HG03342 (cell line): ENCODE measurements around the gene LCNL1.

Experiments used
- ATAC-seq: cut with Tn5 transposase; IDR thresholded peaks from one replicate; pipeline ENCODE4 v1.9.1; 2021; ENCODE audit warnings: mild to moderate bottlenecking, moderate library complexity; ENCODE audit not compliant: unreplicated experiment

The LCNL1 gene

GRCh38 chr9:137008312-137008711 is 25.5 kb downstream of the LCNL1 start:
- no peak for ATAC-seq

GRCh38 chr9:137009217-137009616 is 26.4 kb downstream of the LCNL1 start:
- no peak for ATAC-seq

GRCh38 chr9:137009938-137010732 is 27.3 kb downstream of the LCNL1 start:
- no peak for ATAC-seq

- ATAC-seq, result no peak
Observed at GRCh38 chr9:137011156-137011555, 28.4 kb downstream of the LCNL1 start.

- no peak for ATAC-seq
Observed at GRCh38 chr9:137011907-137012675, 29.3 kb downstream of the LCNL1 start.

- ATAC-seq, result no peak
Observed at GRCh38 chr9:137012694-137013570, 30.1 kb downstream of the LCNL1 start.

GRCh38 chr9:137013571-137013940 is 30.8 kb downstream of the LCNL1 start:
- no peak for ATAC-seq

- no peak for ATAC-seq
Observed at GRCh38 chr9:137014166-137014565, 31.4 kb downstream of the LCNL1 start.

- ATAC-seq, result no peak
Observed at GRCh38 chr9:137014776-137015539, 32.2 kb downstream of the LCNL1 start.

- no peak for ATAC-seq
Observed at GRCh38 chr9:137015540-137015930, 32.7 kb downstream of the LCNL1 start.

GRCh38 chr9:137015976-137016375 is 33.2 kb downstream of the LCNL1 start:
- no peak for ATAC-seq

- ATAC-seq, result no peak
Observed at GRCh38 chr9:137016436-137016835, 33.6 kb downstream of the LCNL1 start.

- ATAC-seq, result no peak
Observed at GRCh38 chr9:137017071-137017470, 34.3 kb downstream of the LCNL1 start.

- ATAC-seq, result no peak
Observed at GRCh38 chr9:137017791-137018497, 35.2 kb downstream of the LCNL1 start.

GRCh38 chr9:137018761-137019559 is 36.2 kb downstream of the LCNL1 start:
- no peak for ATAC-seq

GRCh38 chr9:137019891-137020683 is 37.3 kb downstream of the LCNL1 start:
- no peak for ATAC-seq

GRCh38 chr9:137020771-137021567 is 38.2 kb downstream of the LCNL1 start:
- no peak for ATAC-seq
